Tibial nerve (tissue), 3 donors: ENCODE results near the gene PTPN14.

Experiments
- CTCF ChIP-seq, 5 experiments: fragments of 200-600 bp in 3 of 5; fragments of 450-650 bp in 2 of 5; sonication (generic) in 3 of 5; IDR thresholded peaks; one replicate each; pipeline ENCODE4 v1.5.1; 2016 to 2019; ENCODE audit warnings: antibody characterized with exemption in 5 of 5, mild to moderate bottlenecking in 3 of 5, moderate library complexity in 2 of 5
- POLR2A ChIP-seq, 2 donors: fragments of 450-650 bp; IDR thresholded peaks; one replicate each; pipeline ENCODE4 v1.6.1; 2017; ENCODE audit warnings: antibody characterized with exemption in 2 of 2, mild to moderate bottlenecking in 2 of 2, moderate library complexity in 2 of 2

DNA sequence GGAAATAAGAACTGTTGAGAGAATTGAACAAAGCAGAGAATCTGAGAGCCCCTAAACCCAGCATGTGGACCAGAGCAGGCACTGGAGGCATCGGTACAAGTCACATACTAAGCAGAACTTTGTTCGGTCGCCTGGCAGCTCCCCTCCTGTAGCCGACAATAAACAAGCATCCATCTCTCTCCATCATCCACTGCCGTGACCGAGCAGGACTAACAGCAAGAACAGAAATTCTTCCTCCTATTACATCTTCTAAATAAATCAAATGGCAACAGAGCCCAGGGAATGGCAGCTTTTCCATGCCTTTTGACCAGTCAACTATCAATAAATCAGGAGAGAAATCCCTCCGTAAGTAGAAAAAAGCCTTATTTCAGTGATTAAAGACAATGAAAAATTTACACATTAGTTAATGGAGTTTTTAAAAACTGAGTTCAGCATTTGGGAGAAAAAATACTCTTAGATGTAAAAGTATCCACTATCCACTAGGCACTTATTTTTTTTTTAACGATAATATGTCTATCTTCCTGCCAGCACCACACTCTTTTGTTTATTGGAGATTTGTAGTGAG lies 36.5 kb downstream of the PTPN14 start:
- TF ChIP-seq CTCF (IDR thresholded peaks at IDR 0.05): no peak
- no peak for TF ChIP-seq POLR2A (IDR thresholded peaks at IDR 0.05)
